Fibroblast of villous mesenchyme (primary cell): Measurements from ENCODE around the gene TNIK. TPM values are rescaled to one million over a fixed set of nuclear protein-coding genes. Genes with fewer than 3 reads are reported as not detected.

Experiments used
- DNase-seq: peaks from one replicate; pipeline ENCODE4 v3.0.0-alpha.2; 2010; ENCODE audit warnings: low read depth
- H3K4me3 ChIP-seq: 2 replicates; pipeline ENCODE4 v1.5.1; 2011; ENCODE audit warnings: low read depth, mild to moderate bottlenecking, low read length
- total RNA-seq: library from RNA; depleted of rRNA; stranded (reverse); fragments of >200 nt; gene quantifications from 2 replicates; pipeline ENCODE4 v1.2.3, GENCODE V29; 2012
- TF ChIP-seq, protein P1 (sequence below): IDR thresholded peaks from 2 replicates; pipeline ENCODE4 v1.5.1; 2012; ENCODE audit warnings: low read depth, mild to moderate bottlenecking, low read length; ENCODE audit not compliant: insufficient read depth

The TNIK gene
- total RNA-seq, 1 donor = 5.2 TPM

DNA sequence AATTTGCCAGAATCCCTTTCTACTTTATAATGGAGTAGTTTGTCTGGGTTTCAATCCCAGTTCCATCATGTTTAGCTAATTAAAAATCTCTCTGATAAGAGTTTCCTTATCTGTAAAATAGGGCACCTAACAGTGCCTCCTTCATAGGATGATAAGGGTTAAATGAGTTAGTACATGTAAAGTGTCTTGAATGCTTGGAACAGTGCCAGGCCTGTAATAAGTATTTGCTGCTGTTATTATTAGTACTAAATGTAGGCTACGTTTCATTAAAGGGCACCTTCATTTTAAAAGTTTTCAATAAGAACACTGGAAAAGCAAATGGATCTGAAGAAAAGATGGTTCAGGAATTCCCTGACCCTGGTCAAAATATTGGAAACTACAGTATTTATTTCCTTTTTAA, 421.9 kb downstream of the TNIK start:
- TF ChIP-seq, protein P1, sequence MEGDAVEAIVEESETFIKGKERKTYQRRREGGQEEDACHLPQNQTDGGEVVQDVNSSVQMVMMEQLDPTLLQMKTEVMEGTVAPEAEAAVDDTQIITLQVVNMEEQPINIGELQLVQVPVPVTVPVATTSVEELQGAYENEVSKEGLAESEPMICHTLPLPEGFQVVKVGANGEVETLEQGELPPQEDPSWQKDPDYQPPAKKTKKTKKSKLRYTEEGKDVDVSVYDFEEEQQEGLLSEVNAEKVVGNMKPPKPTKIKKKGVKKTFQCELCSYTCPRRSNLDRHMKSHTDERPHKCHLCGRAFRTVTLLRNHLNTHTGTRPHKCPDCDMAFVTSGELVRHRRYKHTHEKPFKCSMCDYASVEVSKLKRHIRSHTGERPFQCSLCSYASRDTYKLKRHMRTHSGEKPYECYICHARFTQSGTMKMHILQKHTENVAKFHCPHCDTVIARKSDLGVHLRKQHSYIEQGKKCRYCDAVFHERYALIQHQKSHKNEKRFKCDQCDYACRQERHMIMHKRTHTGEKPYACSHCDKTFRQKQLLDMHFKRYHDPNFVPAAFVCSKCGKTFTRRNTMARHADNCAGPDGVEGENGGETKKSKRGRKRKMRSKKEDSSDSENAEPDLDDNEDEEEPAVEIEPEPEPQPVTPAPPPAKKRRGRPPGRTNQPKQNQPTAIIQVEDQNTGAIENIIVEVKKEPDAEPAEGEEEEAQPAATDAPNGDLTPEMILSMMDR = no peak
- no peak for DNase-seq
- no peak overlapping the region for H3K4me3 ChIP-seq

DNA sequence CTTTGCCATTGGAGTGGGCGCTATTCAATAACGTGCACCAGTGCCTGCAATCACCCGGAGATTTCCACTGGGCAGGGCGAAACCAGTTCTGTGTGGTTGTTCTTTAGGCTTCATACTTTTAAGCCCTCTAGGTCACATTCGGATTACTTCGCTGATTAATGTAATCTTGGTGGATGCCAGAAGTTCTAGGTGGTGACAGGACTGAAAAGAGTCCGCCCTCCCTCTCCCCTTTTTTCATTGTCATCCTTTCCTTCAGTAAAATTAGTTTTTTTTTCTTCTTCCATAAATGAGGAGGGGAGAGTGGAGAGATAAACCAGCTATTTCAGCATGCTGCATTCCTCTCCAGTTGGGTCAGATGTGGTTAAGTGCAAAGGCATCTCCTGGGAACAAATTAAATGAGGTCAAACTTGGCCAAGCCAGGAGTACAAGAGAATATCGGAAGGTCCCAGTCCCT, 431.4 kb downstream of the TNIK start:
- TF ChIP-seq, protein P1 = no peak
- H3K4me3 ChIP-seq = peak overlapping the region; percentile 50
- peak; percentile 90 for DNase-seq

DNA sequence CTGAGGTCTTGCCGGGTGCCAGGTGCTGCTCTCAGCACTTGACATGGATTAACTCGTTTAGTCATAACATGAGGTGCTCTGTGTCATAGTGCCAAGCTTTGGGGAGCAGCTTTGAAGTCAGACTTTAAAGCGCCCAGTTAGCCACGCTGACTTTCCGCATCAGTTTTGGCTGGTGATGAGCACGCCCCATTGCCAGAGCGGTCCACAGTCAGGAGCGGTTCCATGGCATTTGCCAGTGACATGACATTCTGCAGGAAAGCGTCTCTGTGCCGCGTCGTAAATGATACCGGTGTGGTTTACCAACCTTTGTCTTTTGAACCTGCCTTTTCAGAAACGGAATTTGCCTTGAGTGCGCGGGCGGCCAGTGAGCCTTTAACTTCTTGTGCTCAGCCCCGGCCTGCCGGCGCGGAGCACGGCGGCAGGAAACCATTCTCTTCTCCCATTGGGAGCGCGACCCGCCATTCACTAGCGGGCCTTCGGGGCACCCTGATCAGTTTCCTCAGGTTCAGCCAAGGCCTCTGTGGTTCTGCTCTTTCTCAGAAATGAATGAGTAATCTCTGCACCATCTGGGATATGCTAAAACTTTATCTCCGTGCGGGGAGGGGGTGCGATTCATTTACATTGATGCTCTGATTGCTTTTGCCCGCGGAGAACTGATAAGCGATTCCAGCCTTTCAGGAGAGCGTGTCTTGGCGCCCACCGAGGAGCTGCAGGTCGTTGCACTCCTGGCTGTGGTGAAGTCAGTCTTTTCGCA, 432.0 kb downstream of the TNIK start:
- H3K4me3 ChIP-seq = peak overlapping the region; percentile 50
- TF ChIP-seq, protein P1 = no peak
- peak; percentile 92 for DNase-seq

DNA sequence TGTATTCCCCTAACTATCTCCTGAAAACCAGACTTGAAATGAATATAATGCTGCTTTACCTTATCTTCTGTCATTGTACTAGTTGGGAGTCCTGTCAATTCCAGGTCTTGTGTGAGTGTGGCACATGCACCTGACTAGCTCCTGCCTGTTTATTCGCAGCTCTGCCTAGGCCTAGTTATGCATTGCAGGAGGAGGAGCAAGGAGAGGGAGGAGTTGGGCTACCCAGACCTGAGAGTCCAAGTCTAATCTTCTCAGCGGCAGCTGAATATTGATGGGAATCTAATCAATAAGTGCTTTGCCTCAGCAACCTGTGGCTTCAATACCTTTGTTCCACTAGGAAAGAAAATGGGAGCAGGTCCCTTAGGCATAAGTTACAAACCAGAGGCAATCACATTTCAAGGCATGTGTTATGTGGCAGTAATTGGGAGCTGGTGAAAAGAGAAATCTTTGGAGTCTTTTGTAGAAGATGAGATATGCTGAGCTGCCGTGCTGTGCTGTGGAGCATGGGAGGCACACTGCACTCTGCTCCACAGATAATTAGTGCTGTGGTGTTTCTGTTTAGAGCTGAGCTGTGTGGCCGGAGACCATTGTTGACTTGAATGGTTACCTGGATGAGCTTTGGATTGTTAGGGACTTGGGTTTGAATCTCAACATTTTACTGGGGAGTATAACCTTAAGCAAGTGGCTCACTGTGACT, 433.5 kb downstream of the TNIK start, which contains the start of gene SLC2A2:
Gene SLC2A2 (minus strand): TSS at position 124 of the 697 bp plus-strand sequence. CDS start 50 bp downstream, at position 74.
- DNase-seq = no peak
- TF ChIP-seq, protein P1 = no peak
- H3K4me3 ChIP-seq = no peak within 1 kb of the TSS

DNA sequence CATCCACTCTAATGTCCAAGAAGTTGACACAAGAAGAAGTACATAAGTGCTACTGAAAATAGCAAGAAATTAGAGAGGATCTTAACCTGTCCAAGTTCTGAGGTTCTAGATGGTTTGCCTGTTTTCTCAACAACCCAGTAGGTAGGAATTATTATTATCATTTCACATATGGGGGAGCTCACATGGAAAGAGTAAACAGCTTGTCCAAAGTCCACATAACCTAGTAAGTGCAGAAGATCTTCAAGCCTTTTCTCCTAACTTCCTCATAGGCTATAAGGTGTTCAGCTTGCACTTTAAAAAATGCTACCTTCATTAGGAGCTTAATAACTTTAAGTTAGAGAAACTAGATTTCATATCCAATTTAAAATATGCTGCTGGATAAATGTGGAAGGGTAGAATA, 436.6 kb downstream of the TNIK start:
- TF ChIP-seq, protein P1 = no peak
- H3K4me3 ChIP-seq = no peak overlapping the region
- DNase-seq = no peak

DNA sequence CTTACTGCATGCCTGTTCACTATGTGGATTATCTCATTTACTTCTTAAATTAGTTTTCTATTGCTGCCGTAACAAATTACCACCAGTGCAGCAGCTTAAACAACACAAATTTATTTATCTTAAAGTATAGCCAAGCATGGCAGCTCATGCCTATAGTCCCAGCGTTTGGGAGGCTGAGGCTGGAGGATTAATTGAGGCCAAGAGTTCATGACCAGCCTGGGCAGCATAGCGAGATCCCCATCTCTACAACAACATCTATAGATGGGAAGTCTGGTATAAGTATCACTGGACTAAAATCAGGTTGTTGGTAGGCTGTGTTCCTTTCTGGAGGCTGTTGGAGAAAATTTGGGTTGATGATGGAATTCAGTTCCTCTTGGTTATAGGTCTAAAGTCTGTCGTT, 438.8 kb downstream of the TNIK start:
- no peak overlapping the region for H3K4me3 ChIP-seq
- no peak for DNase-seq
- TF ChIP-seq, protein P1 = no peak
